Adipocyte (in vitro differentiated cells): Measurements from ENCODE around the gene NR6A1.
A peak's percentile ranks its signal among the peaks of the same experiment; 100 is the strongest.

ENCODE experiments used
- DNase-seq: peaks from one replicate; pipeline ENCODE4 v3.0.0-alpha.2; 2015; ENCODE audit warnings: low read depth
- H3K27me3 ChIP-seq: replicated peaks from 2 replicates; pipeline ENCODE4 v1.7.0; 2013; ENCODE audit warnings: mild to moderate bottlenecking, low read length, moderate library complexity; ENCODE audit not compliant: control insufficient read depth, insufficient read depth
- H3K36me3 ChIP-seq: 2 replicates; pipeline ENCODE4 v1.7.0; 2013; ENCODE audit warnings: low read length, mild to moderate bottlenecking, moderate library complexity; ENCODE audit not compliant: control insufficient read depth, insufficient read depth, severe bottlenecking
- H3K4me1 ChIP-seq: 2 replicates; pipeline ENCODE4 v1.7.0; 2013; ENCODE audit warnings: mild to moderate bottlenecking, low read length, moderate library complexity; ENCODE audit not compliant: control insufficient read depth, insufficient read depth
- H3K4me3 ChIP-seq: 2 replicates; pipeline ENCODE4 v1.7.0; 2013; ENCODE audit warnings: mild to moderate bottlenecking, low read length, moderate library complexity
- H3K9ac ChIP-seq: 2 replicates; pipeline ENCODE4 v1.7.0; 2013; ENCODE audit warnings: mild to moderate bottlenecking, low read length, moderate library complexity
- H3K9me3 ChIP-seq: 2 replicates; pipeline ENCODE4 v1.7.0; 2013; ENCODE audit warnings: mild to moderate bottlenecking, low read length, moderate library complexity; ENCODE audit not compliant: control insufficient read depth

NR6A1 gene

DNA sequence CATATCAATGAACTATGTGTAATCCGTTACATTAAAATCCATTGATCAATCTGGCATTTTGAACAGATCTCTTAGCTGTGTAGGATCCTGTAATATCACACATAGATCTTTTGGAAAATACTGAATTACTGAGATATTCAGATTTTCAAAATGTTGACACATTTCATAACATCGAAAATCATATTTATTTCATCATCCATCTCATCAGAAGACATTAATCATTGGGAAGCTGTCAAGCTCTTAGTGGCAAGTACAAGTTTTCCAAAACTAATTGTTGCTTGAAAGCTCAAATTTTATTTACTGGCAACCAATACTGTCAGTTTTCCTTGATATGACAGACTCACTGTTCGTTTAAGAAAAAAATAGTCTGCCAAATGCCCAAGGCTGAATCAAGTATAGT, 8.5 kb downstream of the NR6A1 start:
- DNase-seq: no peak
- no peak overlapping the region for H3K9ac ChIP-seq
- H3K4me1 ChIP-seq: no peaks in the 10 kb centered on the region
- no peaks in the 10 kb centered on the region for H3K36me3 ChIP-seq
- H3K4me3 ChIP-seq: no peak overlapping the region
- no peaks in the 10 kb centered on the region for H3K9me3 ChIP-seq
- H3K27me3 ChIP-seq: peaks cover 49% of the 10 kb centered on the region

DNA sequence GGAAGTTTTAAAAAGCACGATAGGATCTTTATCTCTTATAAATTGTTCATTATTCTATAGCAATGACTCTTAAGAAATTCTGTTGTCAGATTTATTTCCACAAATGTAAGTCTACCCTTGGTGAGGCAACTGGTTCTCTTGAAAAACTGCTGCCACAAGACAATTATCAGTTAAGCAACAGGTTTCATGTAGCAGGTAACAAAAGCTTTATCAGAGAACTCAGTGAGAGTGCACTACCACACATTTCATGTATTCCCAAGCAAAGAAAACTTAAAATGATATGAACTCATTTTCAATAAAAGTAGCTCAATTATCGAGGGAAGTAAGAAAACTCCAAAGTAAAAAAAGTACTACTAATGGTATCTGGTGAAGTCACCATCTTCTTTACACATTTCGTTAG, 9.4 kb downstream of the NR6A1 start:
- no peaks in the 10 kb centered on the region for H3K4me1 ChIP-seq
- H3K36me3 ChIP-seq: no peaks in the 10 kb centered on the region
- no peaks in the 10 kb centered on the region for H3K9me3 ChIP-seq
- H3K27me3 ChIP-seq: peaks cover 43% of the 10 kb centered on the region
- no peak overlapping the region for H3K4me3 ChIP-seq
- H3K9ac ChIP-seq: no peak overlapping the region
- no peak for DNase-seq

DNA sequence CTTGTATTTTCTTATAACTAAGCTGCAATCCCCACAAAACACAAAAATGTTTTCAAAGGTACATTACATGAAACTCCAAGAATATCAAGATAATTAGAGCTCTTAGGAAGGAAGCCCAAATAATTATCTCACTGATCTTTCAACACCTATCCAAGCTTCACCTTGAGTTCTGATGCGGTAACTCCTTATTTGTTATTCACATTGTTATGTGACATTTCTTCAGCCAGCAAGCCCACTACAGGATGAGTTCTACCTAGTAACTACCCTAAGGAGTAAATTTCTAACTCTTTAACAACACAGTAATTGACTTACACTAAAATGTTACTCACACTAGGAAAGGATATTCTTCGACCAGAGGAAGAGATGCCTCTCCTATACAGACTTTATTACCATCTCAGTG, 9.9 kb downstream of the NR6A1 start:
- H3K27me3 ChIP-seq: peaks cover 41% of the 10 kb centered on the region

DNA sequence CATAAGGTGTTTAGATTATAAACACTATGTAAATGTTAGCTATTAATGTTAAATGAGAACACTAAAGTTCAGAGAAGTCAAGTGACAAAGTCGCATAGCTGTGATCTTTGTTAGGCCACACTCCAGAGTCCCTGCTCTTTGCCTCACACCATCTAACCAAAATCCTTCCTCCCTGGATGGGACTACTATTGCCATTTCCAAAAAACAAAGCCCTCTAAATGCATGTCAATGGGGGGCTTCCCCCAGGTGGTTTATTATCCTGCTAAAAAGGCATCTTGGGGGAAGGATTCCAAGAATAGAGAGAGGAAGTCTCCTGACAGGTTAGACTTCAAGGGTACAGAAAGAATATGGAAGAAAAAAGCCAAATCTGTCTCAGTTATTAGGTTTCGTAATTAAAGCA, 10.4 kb downstream of the NR6A1 start:
- H3K4me1 ChIP-seq: no peaks in the 10 kb centered on the region
- H3K9ac ChIP-seq: no peak overlapping the region
- no peak for DNase-seq
- H3K9me3 ChIP-seq: no peaks in the 10 kb centered on the region
- H3K36me3 ChIP-seq: no peaks in the 10 kb centered on the region
- peaks cover 41% of the 10 kb centered on the region for H3K27me3 ChIP-seq
- no peak overlapping the region for H3K4me3 ChIP-seq

More for the DNA sequence above, 9.9 kb downstream of the NR6A1 start:
- H3K9me3 ChIP-seq: no peaks in the 10 kb centered on the region
- no peak for DNase-seq
- H3K4me1 ChIP-seq: no peaks in the 10 kb centered on the region
- no peaks in the 10 kb centered on the region for H3K36me3 ChIP-seq
- H3K9ac ChIP-seq: no peak overlapping the region
- no peak overlapping the region for H3K4me3 ChIP-seq

DNA sequence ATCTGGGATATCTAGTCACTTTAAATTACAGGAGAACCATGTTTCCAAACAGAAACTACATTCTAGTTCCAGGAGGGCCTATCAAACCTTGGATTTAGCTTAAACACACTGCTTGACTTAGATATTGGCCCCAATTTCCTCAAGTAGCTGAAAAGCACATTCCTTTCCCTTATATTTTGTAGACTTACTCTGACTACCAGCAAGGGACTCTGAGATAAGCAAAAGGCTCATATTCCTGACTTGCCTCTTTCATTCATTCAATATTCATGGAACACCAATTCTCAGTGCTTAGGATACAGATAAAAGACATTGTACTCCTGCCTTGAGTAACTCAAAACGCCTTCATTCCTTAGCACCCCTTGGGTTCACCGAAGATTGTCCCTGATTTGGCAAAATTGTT, 11.8 kb downstream of the NR6A1 start:
- no peaks in the 10 kb centered on the region for H3K36me3 ChIP-seq
- H3K9ac ChIP-seq: no peak overlapping the region
- H3K27me3 ChIP-seq: peaks cover 36% of the 10 kb centered on the region
- no peaks in the 10 kb centered on the region for H3K9me3 ChIP-seq
- H3K4me3 ChIP-seq: no peak overlapping the region
- H3K4me1 ChIP-seq: no peaks in the 10 kb centered on the region
- DNase-seq: no peak

DNA sequence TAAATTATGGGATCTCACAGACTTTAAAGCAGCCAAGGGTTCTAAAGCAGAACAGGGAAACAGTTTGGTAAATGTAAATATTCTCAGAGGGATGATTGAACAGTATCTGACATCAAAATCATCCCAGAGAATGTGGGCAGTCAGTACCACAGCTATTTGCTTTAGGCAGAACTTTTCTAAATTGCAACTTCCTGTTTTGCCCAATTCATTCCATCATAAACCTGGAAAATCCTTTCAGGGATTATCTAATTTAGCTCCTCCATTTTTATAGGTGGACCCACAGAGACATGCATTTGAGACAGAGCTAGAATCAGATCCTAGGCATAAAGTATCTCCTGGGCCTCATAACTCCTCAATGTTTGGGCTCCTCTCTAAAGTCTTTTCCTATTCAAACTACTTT, 12.4 kb downstream of the NR6A1 start:
- DNase-seq: peak; percentile 33
- Histone ChIP-seq H3K27me3 (peaks cover 36% of the 10 kb centered on the region), H3K9ac (no peak overlapping the region), H3K9me3 (no peaks in the 10 kb centered on the region), H3K4me3 (no peak overlapping the region), H3K4me1 (no peaks in the 10 kb centered on the region), H3K36me3 (no peaks in the 10 kb centered on the region)

DNA sequence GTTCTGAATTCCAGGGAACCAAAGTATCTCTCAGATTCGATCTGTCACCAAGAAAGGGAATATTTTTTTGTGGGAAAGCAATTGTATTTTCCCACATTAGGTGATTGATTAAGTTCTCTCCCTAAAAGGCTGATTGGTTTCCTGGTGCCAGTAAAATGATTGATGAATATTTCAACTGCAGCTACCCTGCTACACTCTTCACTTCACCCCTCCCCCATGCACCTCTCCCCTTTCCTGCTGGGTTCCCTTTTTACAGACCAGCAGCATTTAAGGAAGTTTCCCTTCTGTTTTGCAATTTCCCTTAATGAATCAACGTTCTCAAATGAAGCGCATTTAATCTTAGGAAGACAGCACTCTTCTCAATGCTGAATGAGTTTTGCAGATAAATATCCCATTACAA, 13.1 kb downstream of the NR6A1 start:
- Histone ChIP-seq H3K9me3 (no peaks in the 10 kb centered on the region), H3K27me3 (peaks cover 30% of the 10 kb centered on the region), H3K4me3 (no peak overlapping the region), H3K36me3 (no peaks in the 10 kb centered on the region), H3K9ac (no peak overlapping the region), H3K4me1 (no peaks in the 10 kb centered on the region)
- DNase-seq: no peak

DNA sequence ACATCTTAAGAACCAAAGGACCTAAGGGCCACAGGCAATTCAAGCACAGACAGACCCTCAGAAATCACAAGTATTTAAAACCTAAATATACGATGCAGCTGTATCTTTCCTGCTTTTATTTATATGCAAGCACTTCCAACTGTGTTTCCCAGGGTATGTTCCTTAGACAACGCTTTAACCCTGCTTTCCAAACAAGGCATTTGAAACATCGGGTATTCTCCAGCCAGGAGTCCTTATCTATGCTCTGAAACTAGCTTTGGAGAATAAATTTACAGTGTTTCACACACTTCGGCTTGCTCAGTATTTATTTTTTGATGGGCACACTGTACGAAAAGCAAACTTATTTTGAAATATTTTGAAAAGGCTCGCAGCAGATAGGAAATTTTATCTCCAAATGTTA, 13.5 kb downstream of the NR6A1 start:
- no peak overlapping the region for H3K9ac ChIP-seq
- H3K36me3 ChIP-seq: no peaks in the 10 kb centered on the region
- no peak for DNase-seq
- peaks cover 25% of the 10 kb centered on the region for H3K27me3 ChIP-seq
- H3K4me1 ChIP-seq: no peaks in the 10 kb centered on the region
- no peak overlapping the region for H3K4me3 ChIP-seq
- no peaks in the 10 kb centered on the region for H3K9me3 ChIP-seq

DNA sequence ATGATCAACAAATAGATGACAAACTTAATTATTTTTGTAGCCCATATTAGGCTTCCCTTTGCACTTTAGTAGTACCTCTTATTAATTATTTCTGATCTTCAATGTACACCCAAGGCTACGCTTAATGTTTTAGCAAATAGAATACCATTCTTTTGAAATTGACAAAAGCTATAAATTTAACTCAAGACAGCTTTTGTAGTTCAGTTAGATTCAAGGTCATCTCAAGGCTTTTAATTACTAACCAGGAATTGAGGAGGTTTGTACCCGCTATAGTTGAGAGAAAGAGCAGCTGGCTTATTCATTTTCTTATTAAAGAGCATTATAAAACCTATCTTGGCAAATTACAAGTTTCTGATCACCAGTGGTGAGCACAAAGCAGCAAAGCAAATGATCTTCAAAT, 15.1 kb downstream of the NR6A1 start:
- Histone ChIP-seq H3K4me3 (no peak overlapping the region), H3K36me3 (no peaks in the 10 kb centered on the region), H3K9ac (no peak overlapping the region), H3K27me3 (peaks cover 12% of the 10 kb centered on the region), H3K9me3 (no peaks in the 10 kb centered on the region), H3K4me1 (no peaks in the 10 kb centered on the region)
- DNase-seq: no peak

DNA sequence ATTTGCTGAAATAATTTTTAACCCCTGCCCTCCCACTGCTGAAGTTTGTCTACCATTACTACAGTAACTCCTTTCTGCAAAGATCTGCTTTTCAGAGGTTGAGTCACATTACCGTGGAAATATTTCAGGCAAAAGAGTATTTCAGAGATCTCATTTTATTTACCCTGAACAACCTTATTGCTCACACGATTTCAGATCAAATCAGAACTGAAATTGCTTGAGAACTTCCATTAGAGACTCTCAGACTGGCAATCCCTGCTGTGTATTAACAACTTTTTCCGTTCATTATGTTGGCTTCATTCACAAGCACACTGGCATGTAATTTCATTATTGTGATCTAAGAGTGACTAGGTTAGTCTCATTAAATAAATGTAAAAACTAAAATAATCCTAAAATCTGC, 16.1 kb downstream of the NR6A1 start:
- no peak overlapping the region for H3K4me3 ChIP-seq
- no peak overlapping the region for H3K9ac ChIP-seq
- H3K36me3 ChIP-seq: no peaks in the 10 kb centered on the region
- DNase-seq: no peak
- no peaks in the 10 kb centered on the region for H3K4me1 ChIP-seq
- peaks cover 8% of the 10 kb centered on the region for H3K27me3 ChIP-seq
- no peaks in the 10 kb centered on the region for H3K9me3 ChIP-seq

DNA sequence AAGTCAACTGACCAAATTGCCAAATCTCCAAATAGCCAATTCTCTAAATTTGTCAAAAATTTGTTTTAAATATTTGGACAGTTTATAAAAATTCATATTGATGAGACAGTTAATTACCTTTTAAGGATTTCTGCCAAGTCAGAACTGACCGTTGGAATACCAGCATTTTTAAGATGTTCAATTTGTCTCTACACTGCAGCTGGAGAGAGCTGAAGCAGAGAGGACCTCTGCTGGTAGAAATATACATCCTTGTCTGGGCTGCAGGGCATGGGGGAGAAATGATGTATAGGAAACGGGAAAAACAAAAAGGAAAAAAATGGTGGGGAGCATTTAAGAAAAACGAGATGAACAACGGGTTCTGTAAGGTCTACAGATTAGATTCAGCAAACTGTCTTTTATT, 16.8 kb downstream of the NR6A1 start:
- Histone ChIP-seq H3K9ac (no peak overlapping the region), H3K4me1 (no peaks in the 10 kb centered on the region), H3K36me3 (no peaks in the 10 kb centered on the region)

DNA sequence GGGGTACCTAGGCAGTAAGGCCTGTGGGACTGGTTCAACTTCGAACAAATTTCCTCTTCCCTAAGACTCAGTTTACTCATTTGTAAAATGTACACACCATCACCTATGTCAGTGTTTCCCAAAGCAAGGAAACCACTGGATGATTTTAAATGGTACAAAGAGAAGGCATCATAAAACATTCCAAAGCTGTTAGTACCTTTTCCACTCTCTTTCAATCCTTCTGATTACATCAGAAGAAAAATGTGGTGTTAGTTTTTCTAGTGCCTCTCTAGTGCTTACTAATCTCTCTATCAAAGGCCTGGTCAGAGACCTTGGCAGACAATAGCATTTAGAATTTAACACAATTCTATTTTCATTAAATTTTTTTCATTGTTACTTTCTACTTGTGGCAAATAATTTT, 18.1 kb downstream of the NR6A1 start:
- no peak overlapping the region for H3K9ac ChIP-seq
- peaks cover 8% of the 10 kb centered on the region for H3K27me3 ChIP-seq
- H3K36me3 ChIP-seq: no peaks in the 10 kb centered on the region
- peak; percentile 59 for DNase-seq
- no peaks in the 10 kb centered on the region for H3K4me1 ChIP-seq
- no peak overlapping the region for H3K4me3 ChIP-seq
- H3K9me3 ChIP-seq: no peaks in the 10 kb centered on the region

More for the DNA sequence above, 16.8 kb downstream of the NR6A1 start:
- DNase-seq: peak; percentile 72
- H3K4me3 ChIP-seq: no peak overlapping the region
- no peaks in the 10 kb centered on the region for H3K9me3 ChIP-seq
- H3K27me3 ChIP-seq: peaks cover 8% of the 10 kb centered on the region
